HCT116 (cell line): Measurements from ENCODE around the gene MRPS18A. TPM values are rescaled to one million over a fixed set of nuclear protein-coding genes. Genes with fewer than 3 reads are reported as not detected.

Experiments
- ATAC-seq: fragments of 200-7000 bp; cut with Tn5 transposase; 2 replicates; pipeline ENCODE4 v1.9.1; 2020; ENCODE audit warnings: mild to moderate bottlenecking, moderate library complexity
- BruUV-seq: library from RNA; stranded (reverse); fragments of 400-500 nt; replicated peaks from 2 replicates; lab custom pipeline; 2021; lab: Mats Ljungman, UMichigan
- CTCF ChIA-PET: fragments of 300-600 bp; sonication (Branson Sonifier 250); formaldehyde crosslinking; loops from one replicate; lab custom pipeline; 2021; ENCODE audit warnings: antibody characterized with exemption; lab: Charles Lee
- POLR2A ChIA-PET: fragments of 300-600, 350-600 bp; sonication (Branson Sonifier 250); formaldehyde crosslinking; loops from one replicate; lab custom pipeline; 2021; ENCODE audit warnings: antibody characterized with exemption; lab: Charles Lee
- RAD21 ChIA-PET, 2 experiments: fragments of 300-600 bp; sonication (Branson Sonifier 250); formaldehyde crosslinking; loops; one replicate each; lab custom pipeline; 2023; ENCODE audit warnings: low total read pairs in 2 of 2; ENCODE audit not compliant: uncharacterized antibody in 2 of 2, unreplicated experiment in 2 of 2, low non-redundant PET in 1 of 2; lab: Charles Lee
- DNase-seq: peaks from one replicate; pipeline ENCODE4 v3.0.0-alpha.2; 2010; ENCODE audit warnings: low read depth, low spot score
- H2AFZ ChIP-seq: fragments of 200-600 bp; shearing (Covaris generic), sonication (generic); 2 replicates; pipeline ENCODE4 v1.6.1; 2017; ENCODE audit warnings: low read depth, mixed run types, mixed read lengths, antibody characterized with exemption, low read length; ENCODE audit not compliant: poor library complexity, severe bottlenecking
- H3K27ac ChIP-seq: 2 replicates; pipeline ENCODE4 v1.5.1; 2012; ENCODE audit warnings: low read depth, low read length
- H3K27me3 ChIP-seq: fragments of 200-600 bp; sonication (generic); 2 replicates; pipeline ENCODE4 v1.6.1; 2016; ENCODE audit warnings: mixed run types, low read length, mixed read lengths; ENCODE audit not compliant: insufficient read depth
- H3K36me3 ChIP-seq, 2 experiments: fragments of 200-500 bp in 1 of 2; fragments of 200-600 bp in 1 of 2; sonication (Bioruptor generic) in 1 of 2; sonication (generic) in 1 of 2; 2 replicates each; pipeline versions ENCODE4 v1.5.1 to v1.6.1; 2014 to 2016; ENCODE audit warnings: low read length in 2 of 2, inconsistent platforms in 1 of 2, mixed read lengths in 1 of 2, mixed run types in 1 of 2; ENCODE audit not compliant: insufficient read depth in 2 of 2, control insufficient read depth in 1 of 2
- H3K4me1 ChIP-seq, 2 experiments: fragments of 200-600 bp in 1 of 2; sonication (generic) in 1 of 2; 2 replicates each; pipeline versions ENCODE4 v1.5.1 to v1.6.1; 2012 to 2017; ENCODE audit warnings: low read length in 2 of 2, inconsistent platforms in 1 of 2, mild to moderate bottlenecking in 1 of 2, mixed read lengths in 1 of 2, mixed run types in 1 of 2, moderate library complexity in 1 of 2; ENCODE audit not compliant: insufficient read depth in 2 of 2, control insufficient read depth in 1 of 2
- H3K4me2 ChIP-seq: fragments of 200-600 bp; sonication (generic); 2 replicates; pipeline ENCODE4 v1.6.1; 2017; ENCODE audit warnings: mixed run types, low read length, mixed read lengths
- H3K4me3 ChIP-seq, 2 experiments: fragments of 200-600 bp in 1 of 2; sonication (generic) in 1 of 2; replicated peaks in 1 of 2; 2 replicates each; pipeline ENCODE4 v1.5.1; 2011 to 2016; ENCODE audit warnings: low read length in 2 of 2, control low read depth in 1 of 2, low read depth in 1 of 2, mild to moderate bottlenecking in 1 of 2, mixed read lengths in 1 of 2, mixed run types in 1 of 2
- H3K79me2 ChIP-seq: fragments of 200-600 bp; sonication (generic); 2 replicates; pipeline ENCODE4 v1.6.1; 2017; ENCODE audit warnings: mild to moderate bottlenecking, mixed run types, low read length, moderate library complexity, mixed read lengths; ENCODE audit not compliant: insufficient read depth
- H3K9ac ChIP-seq: fragments of 200-600 bp; sonication (generic); 2 replicates; pipeline ENCODE4 v1.6.1; 2016; ENCODE audit warnings: low read length, mixed read lengths
- H3K9me2 ChIP-seq: fragments of 200-600 bp; sonication (generic), shearing (Covaris generic); 2 replicates; pipeline ENCODE4 v1.6.1; 2017; ENCODE audit warnings: mixed run types, mild to moderate bottlenecking, moderate library complexity; ENCODE audit not compliant: insufficient read depth
- H3K9me3 ChIP-seq, 2 experiments: fragments of 200-500 bp in 1 of 2; fragments of 200-600 bp in 1 of 2; sonication (Bioruptor generic) in 1 of 2; sonication (generic) in 1 of 2; 2 replicates each; pipeline ENCODE4 v1.6.1; 2014 to 2017; ENCODE audit warnings: low read length in 2 of 2, mixed read lengths in 2 of 2, inconsistent platforms in 1 of 2, low read depth in 1 of 2, mild to moderate bottlenecking in 1 of 2, mixed run types in 1 of 2, moderate library complexity in 1 of 2; ENCODE audit not compliant: control insufficient read depth in 1 of 2, insufficient read depth in 1 of 2
- H4K20me1 ChIP-seq: fragments of 200-600 bp; sonication (generic), shearing (Covaris generic); 2 replicates; pipeline ENCODE4 v1.6.1; 2017; ENCODE audit warnings: mixed run types, mild to moderate bottlenecking, moderate library complexity; ENCODE audit not compliant: insufficient read depth
- CBX3 ChIP-seq: IDR thresholded peaks from 2 replicates; pipeline ENCODE4 v1.6.1; 2012; ENCODE audit warnings: low read depth
- EZH2phosphoT487 ChIP-seq: fragments of 200-600 bp; IDR thresholded peaks from 2 replicates; pipeline ENCODE4 v1.6.1; 2018; ENCODE audit warnings: antibody characterized with exemption, borderline replicate concordance
- POLR2AphosphoS5 ChIP-seq: IDR thresholded peaks from 2 replicates; pipeline ENCODE4 v1.6.1; 2011; ENCODE audit warnings: mild to moderate bottlenecking, low read depth, low read length, moderate library complexity
- SIN3A ChIP-seq: IDR thresholded peaks from 2 replicates; pipeline ENCODE4 v1.6.1; 2012; ENCODE audit warnings: low read depth
- SP1 ChIP-seq: IDR thresholded peaks from 2 replicates; pipeline ENCODE4 v1.6.1; 2012; ENCODE audit warnings: low read depth
- TCF7L2 ChIP-seq: IDR thresholded peaks from 2 replicates; pipeline ENCODE4 v1.7.0; 2011; ENCODE audit warnings: borderline replicate concordance, inconsistent platforms; ENCODE audit not compliant: insufficient read depth, insufficient read length; ENCODE audit errors: extremely low read depth
- intact Hi-C: fragments of 100-400 bp; cut with micrococcal nuclease; formaldehyde crosslinking; loops from 2 replicates; pipeline ENCODE4 v1.10.0; 2022
- total RNA-seq: library from RNA; stranded (reverse); gene quantifications from one replicate; pipeline ENCODE4 v1.2.1, GENCODE V29; 2021; ENCODE audit not compliant: unreplicated experiment
- TF ChIP-seq, protein P1 (sequence below): IDR thresholded peaks from 2 replicates; pipeline ENCODE4 v1.6.1; 2012

MRPS18A gene
- total RNA-seq, 1 experiment from 2014 or later = 63.0 TPM

GRCh38 chr6:43727634-43728033 lies 40.0 kb upstream of the MRPS18A start:
- no peak overlapping the region for H3K9ac ChIP-seq
- no peak overlapping the region for H3K27ac ChIP-seq
- intact Hi-C loops = no loop called here
- ChIA-PET POLR2A (no interaction called here), CTCF (interaction anchor here (1.7 kb wide), 1 partner anchor 351 kb away, joined by 5 read pairs; no protein-coding TSS in a partner anchor), RAD21 (no interaction called here)
- peaks cover 3 to 4% of the 10 kb centered on the region in 2 experiments; a peak in 1 of 4 replicates for H3K9me3 ChIP-seq
- DNase-seq (no peak), ATAC-seq (no peak)
- peaks cover 23 to 27% of the 10 kb centered on the region in 2 experiments for H3K4me1 ChIP-seq
- no peak overlapping the region for H3K4me2 ChIP-seq
- TF ChIP-seq SP1 (no peak), EZH2phosphoT487 (no peak), SIN3A (no peak), POLR2AphosphoS5 (no peak), CBX3 (no peak), TCF7L2 (no peak)
- TF ChIP-seq, protein P1, sequence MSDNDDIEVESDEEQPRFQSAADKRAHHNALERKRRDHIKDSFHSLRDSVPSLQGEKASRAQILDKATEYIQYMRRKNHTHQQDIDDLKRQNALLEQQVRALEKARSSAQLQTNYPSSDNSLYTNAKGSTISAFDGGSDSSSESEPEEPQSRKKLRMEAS = no peak
- no peaks in the 10 kb centered on the region for H3K36me3 ChIP-seq
- BruUV-seq = no TSS peak
- no peaks in the 10 kb centered on the region for H3K9me2 ChIP-seq
- H4K20me1 ChIP-seq = no peaks in the 10 kb centered on the region
- no peaks in the 10 kb centered on the region for H3K27me3 ChIP-seq
- H2AFZ ChIP-seq = no peak overlapping the region
- H3K79me2 ChIP-seq = no peaks in the 10 kb centered on the region
- H3K4me3 ChIP-seq = no peak overlapping the region
